Ovary (tissue), 9 donors: ENCODE measurements around the gene RASGRP3. TPM values are rescaled to one million over a fixed set of nuclear protein-coding genes. Genes with fewer than 3 reads are reported as not detected.

ENCODE experiments used
- DNase-seq, 5 donors: peaks; one replicate each; pipeline ENCODE4 v3.0.0-alpha.2; 2019 to 2020
- H3K27ac ChIP-seq, 2 donors: fragments of 200-600 bp; one replicate each; pipeline versions ENCODE4 v1.5.1 to v1.8.0; 2019 to 2022
- H3K27me3 ChIP-seq: fragments of 200-600 bp; one replicate; pipeline ENCODE4 v1.8.0; 2022
- H3K36me3 ChIP-seq: fragments of 200-600 bp; sonication (generic); one replicate; pipeline ENCODE4 v1.5.1; 2019
- H3K4me1 ChIP-seq: one replicate; pipeline ENCODE4 v1.8.1; 2013; ENCODE audit warnings: mild to moderate bottlenecking, moderate library complexity; ENCODE audit not compliant: insufficient read depth
- H3K4me3 ChIP-seq: fragments of 200-600 bp; sonication (generic); one replicate; pipeline ENCODE4 v1.5.1; 2017
- H3K9me3 ChIP-seq, 2 donors: fragments of 200-600 bp in 1 of 2; sonication (generic) in 1 of 2; one replicate each; pipeline versions ENCODE4 v1.5.1 to v1.8.1; 2013 to 2019; ENCODE audit warnings: mild to moderate bottlenecking in 1 of 2, moderate library complexity in 1 of 2
- CTCF ChIP-seq, 3 donors: fragments of 450-650 bp in 2 of 3; fragments of 200-600 bp in 1 of 3; IDR thresholded peaks; one replicate each; pipeline versions ENCODE4 v1.5.1 to v1.8.0; 2016 to 2022; ENCODE audit warnings: antibody characterized with exemption in 3 of 3, mild to moderate bottlenecking in 1 of 3
- EP300 ChIP-seq: sonication (generic); formaldehyde crosslinking; IDR thresholded peaks from one replicate; pipeline ENCODE4 v1.6.1; 2017; ENCODE audit warnings: antibody characterized with exemption
- POLR2A ChIP-seq: fragments of 450-650 bp; IDR thresholded peaks from one replicate; pipeline ENCODE4 v1.6.1; 2017; ENCODE audit warnings: antibody characterized with exemption, mild to moderate bottlenecking, moderate library complexity
- WGBS, 3 donors: extraction: QIAGEN DNeasy Blood & Tissue Kit in 1 of 3; methylation state at CpG; one replicate each; pipeline versions ENCODE4 v1.1.5 to v1.1.7; 2013 to 2017; 5-methylcytosine and 5-hydroxymethylcytosine counted together
- intact Hi-C, 4 donors: fragments of 100-400 bp; cut with DNase I; formaldehyde crosslinking; loops; one replicate each; pipeline versions ENCODE4 v1.11.0 to v1.15.1; 2022 to 2023
- polyA plus RNA-seq, 2 donors: library from polyadenylated mRNA; stranded (reverse); fragments of 200-250 nt in 1 of 2; fragments of 350-450 nt in 1 of 2; fragmentation: Illumina TruSeq in 1 of 2; extraction: RNeasy Lipid Tissue Mini Kit (QIAGEN cat#74804) in 1 of 2; gene quantifications; one replicate each; pipeline ENCODE4 v1.2.3, GENCODE V29; 2013 to 2014
- total RNA-seq, 7 donors: library from RNA; depleted of rRNA in 2 of 7; stranded (reverse); fragments of >200 nt in 2 of 7; fragmentation: NEBNext Ultra II Directional in 3 of 7; extraction: Animal tissue kit (Norgen Biotek cat#: 25700) in 3 of 7; gene quantifications; one replicate each; pipeline versions ENCODE4 v1.1.0 to v1.2.4, GENCODE V29; 2016 to 2023
- donor health status: DM: no; HTN: no; CAD: no; lungs with moderate emphysema.
- donor health status: DM: no; HTN: no; CAD: no.
- donor health status: Bipolar disorder and iron deficiency.
- donor health status: DM: yes; HTN: yes; CAD: no.
- donor health status: DM: no; HTN: no; CAD: no.
- donor health status: DM: yes; HTN: yes; CAD: no.

The RASGRP3 gene
- total and polyA plus RNA-seq, 9 donors, result 1.9 to 6.4 (median 3.0) TPM

GRCh38 chr2:33555681-33556080 is 79.2 kb downstream of the RASGRP3 start:
- H3K27ac ChIP-seq, result no peak overlapping the region
- 24 to 44% (median 35%) methylated on average over 3 of the region's 3 CpGs for WGBS, 3 donors
- DNase-seq, result no peak

GRCh38 chr2:33559328-33559727 is 82.9 kb downstream of the RASGRP3 start:
- no peaks in the 10 kb centered on the region for H3K9me3 ChIP-seq
- H3K27ac ChIP-seq, result no peak overlapping the region
- no peak overlapping the region for H3K4me3 ChIP-seq
- H3K27me3 ChIP-seq, result no peaks in the 10 kb centered on the region
- no peak for DNase-seq
- TF ChIP-seq EP300 (no peak), POLR2A (no peak), CTCF (IDR thresholded peaks at IDR 0.05) (no peak)
- intact Hi-C loops, result no loop called here
- 86 to 98% (median 96%) methylated on average over 3 of the region's 3 CpGs for WGBS, 3 donors
- no peaks in the 10 kb centered on the region for H3K36me3 ChIP-seq
- peaks cover 3% of the 10 kb centered on the region for H3K4me1 ChIP-seq

More at GRCh38 chr2:33555681-33556080, 79.2 kb downstream of the RASGRP3 start:
- Histone ChIP-seq H3K4me1 (peaks cover 3% of the 10 kb centered on the region), H3K9me3 (no peaks in the 10 kb centered on the region), H3K36me3 (no peaks in the 10 kb centered on the region), H3K4me3 (no peak overlapping the region), H3K27me3 (no peaks in the 10 kb centered on the region)
- TF ChIP-seq EP300, result no peak
- no peak for TF ChIP-seq CTCF (IDR thresholded peaks at IDR 0.05)
- TF ChIP-seq POLR2A, result no peak
- intact Hi-C loops, result no loop called here

- Histone ChIP-seq H3K27me3 (no peaks in the 10 kb centered on the region), H3K27ac (no peak overlapping the region), H3K4me3 (no peak overlapping the region), H3K36me3 (no peaks in the 10 kb centered on the region), H3K9me3 (no peaks in the 10 kb centered on the region), H3K4me1 (peaks cover 2% of the 10 kb centered on the region)
- DNase-seq, result no peak
- TF ChIP-seq EP300 (no peak), CTCF (IDR thresholded peaks at IDR 0.05) (no peak), POLR2A (no peak)
- 48 to 64% (median 56%) methylated on average over 2 of the region's 2 CpGs for WGBS, 3 donors
- intact Hi-C loops, result no loop called here
These were observed 83.6 kb downstream of the RASGRP3 start for GRCh38 chr2:33560017-33560416.

GRCh38 chr2:33561872-33562271 is 85.4 kb downstream of the RASGRP3 start:
- TF ChIP-seq POLR2A, result no peak
- TF ChIP-seq CTCF (IDR thresholded peaks at IDR 0.05), result no peak
- no peak for TF ChIP-seq EP300
- intact Hi-C loops, result no loop called here
- no peak for DNase-seq
- no peaks in the 10 kb centered on the region for H3K9me3 ChIP-seq
- no peaks in the 10 kb centered on the region for H3K4me1 ChIP-seq
- no peaks in the 10 kb centered on the region for H3K36me3 ChIP-seq
- H3K27me3 ChIP-seq, result no peaks in the 10 kb centered on the region
- no peak overlapping the region for H3K4me3 ChIP-seq
- no peak overlapping the region for H3K27ac ChIP-seq

GRCh38 chr2:33570681-33571080 is 94.2 kb downstream of the RASGRP3 start:
- WGBS, 3 donors, result 85 to 94% (median 91%) methylated on average over 2 of the region's 2 CpGs
- DNase-seq, result no peak
- intact Hi-C loops, result no loop called here
- H3K9me3 ChIP-seq, result no peaks in the 10 kb centered on the region
- no peak for TF ChIP-seq POLR2A
- no peak for TF ChIP-seq EP300
- TF ChIP-seq CTCF (IDR thresholded peaks at IDR 0.05), result no peak
- no peaks in the 10 kb centered on the region for H3K4me1 ChIP-seq
- no peak overlapping the region for H3K27ac ChIP-seq
- H3K27me3 ChIP-seq, result no peaks in the 10 kb centered on the region
- no peaks in the 10 kb centered on the region for H3K36me3 ChIP-seq
- no peak overlapping the region for H3K4me3 ChIP-seq
